HepG2 (cell line): ENCODE measurements around the gene SAC3D1. TPM values are rescaled to one million over a fixed set of nuclear protein-coding genes. Genes with fewer than 3 reads are reported as not detected.

Source experiments
- ARNTL ChIP-seq: sonication (generic); formaldehyde crosslinking; IDR thresholded peaks from 2 replicates; pipeline ENCODE4 v1.4.0; 2020; ENCODE audit warnings: mild to moderate bottlenecking, missing genetic modification reagents
- ERF ChIP-seq: IDR thresholded peaks from 2 replicates; pipeline ENCODE4 v1.6.1; 2018; ENCODE audit warnings: missing biosample characterization, missing genetic modification reagents
- HDAC2 ChIP-seq: sonication (generic); formaldehyde crosslinking; IDR thresholded peaks from 2 replicates; pipeline ENCODE4 v1.4.0; 2020; ENCODE audit warnings: missing genetic modification reagents
- HNRNPH1 ChIP-seq: fragments of 200-400 bp; formaldehyde crosslinking; optimal IDR thresholded peaks from 2 replicates; pipeline ENCODE3; 2017; ENCODE audit warnings: mild to moderate bottlenecking, low read depth, low read length
- HNRNPLL ChIP-seq: fragments of 200-400 bp; formaldehyde crosslinking; IDR thresholded peaks from 2 replicates; pipeline ENCODE4 v1.6.1; 2017; ENCODE audit warnings: mild to moderate bottlenecking, low read depth, low read length; ENCODE audit not compliant: poor library complexity, severe bottlenecking
- KIAA2018 ChIP-seq: sonication (generic); formaldehyde crosslinking; IDR thresholded peaks from 2 replicates; pipeline ENCODE4 v1.5.0; 2020; ENCODE audit warnings: mild to moderate bottlenecking, missing genetic modification reagents, borderline replicate concordance
- MAZ ChIP-seq, 2 experiments: sonication (generic) in 1 of 2; formaldehyde crosslinking in 1 of 2; IDR thresholded peaks; 2 replicates each; pipeline versions ENCODE4 v1.5.0 to v1.6.1; 2012 to 2020; ENCODE audit warnings: low read depth in 2 of 2, mild to moderate bottlenecking in 2 of 2, borderline replicate concordance in 1 of 2, improper control_type of control experiment in 1 of 2, low read length in 1 of 2, missing genetic modification reagents in 1 of 2, moderate library complexity in 1 of 2
- MXD3 ChIP-seq: IDR thresholded peaks from 2 replicates; pipeline ENCODE4 v1.6.1; 2016; ENCODE audit warnings: mild to moderate bottlenecking, missing biosample characterization, missing genetic modification reagents
- RFX1 ChIP-seq: fragments of 450-650 bp; IDR thresholded peaks from 2 replicates; pipeline ENCODE4 v1.6.1; 2017
- SOX6 ChIP-seq, 2 experiments: fragments of 450-650 bp in 1 of 2; sonication (generic) in 1 of 2; formaldehyde crosslinking in 1 of 2; IDR thresholded peaks; 2 replicates each; pipeline versions ENCODE4 v1.4.0 to v1.6.1; 2017 to 2020; ENCODE audit warnings: antibody characterized with exemption in 1 of 2, mild to moderate bottlenecking in 1 of 2, missing genetic modification reagents in 1 of 2
- SRSF9 ChIP-seq: fragments of 200-400 bp; formaldehyde crosslinking; IDR thresholded peaks from 2 replicates; pipeline ENCODE4 v1.6.1; 2018; ENCODE audit warnings: borderline replicate concordance, mild to moderate bottlenecking, low read depth, low read length; ENCODE audit not compliant: insufficient read depth, poor library complexity, severe bottlenecking
- ZBTB7B ChIP-seq: sonication (generic); formaldehyde crosslinking; IDR thresholded peaks from 2 replicates; pipeline ENCODE4 v1.4.0; 2020; ENCODE audit warnings: missing genetic modification reagents
- ZFP91 ChIP-seq: sonication (generic); formaldehyde crosslinking; IDR thresholded peaks from 2 replicates; pipeline ENCODE4 v1.9.0; 2022; ENCODE audit warnings: missing genetic modification reagents, mild to moderate bottlenecking, borderline replicate concordance
- ZNF251 ChIP-seq: sonication (generic); formaldehyde crosslinking; IDR thresholded peaks from 2 replicates; pipeline ENCODE4 v1.9.0; 2021; ENCODE audit warnings: mild to moderate bottlenecking, missing genetic modification reagents
- ZNF44 ChIP-seq: sonication (generic); formaldehyde crosslinking; IDR thresholded peaks from 2 replicates; pipeline ENCODE4 v1.5.1; 2020; ENCODE audit warnings: mild to moderate bottlenecking, missing genetic modification reagents
- ZNF619 ChIP-seq: sonication (generic); formaldehyde crosslinking; IDR thresholded peaks from 2 replicates; pipeline ENCODE4 v1.4.0; 2020; ENCODE audit warnings: mild to moderate bottlenecking, missing genetic modification reagents
- ZNF766 ChIP-seq: sonication (generic); formaldehyde crosslinking; IDR thresholded peaks from 2 replicates; pipeline ENCODE4 v1.5.0; 2020; ENCODE audit warnings: missing genetic modification reagents, borderline replicate concordance
- ZSCAN9 ChIP-seq: IDR thresholded peaks from 2 replicates; pipeline ENCODE4 v1.6.1; 2016; ENCODE audit warnings: borderline replicate concordance
- polyA plus RNA-seq, 8 experiments: library from polyadenylated mRNA; depleted of rRNA in 3 of 8; stranded (reverse) in 7 of 8; unstranded in 1 of 8; fragments of >200 nt; fragmentation: Illumina TruSeq in 4 of 8; extraction: Trizol in 4 of 8; gene quantifications; 2 replicates each; pipeline versions ENCODE4 v1.2.1 to v1.2.3, GENCODE V29; 2011 to 2016; ENCODE audit warnings: low read depth in 4 of 8, missing spikeins in 1 of 8, mixed read lengths in 1 of 8; ENCODE audit not compliant: insufficient read depth in 1 of 8
- total RNA-seq, 5 experiments: library from RNA; depleted of rRNA; stranded (reverse); fragments of >200 nt; fragmentation: Illumina TruSeq; extraction: Trizol; gene quantifications; 2 replicates each; pipeline ENCODE4 v1.2.3, GENCODE V29; 2016; ENCODE audit warnings: low read depth in 1 of 5

SAC3D1 gene
- total and polyA plus RNA-seq, 2 of the 13 experiments (the other 11 are each of a cell fraction or from before 2014, with no cell fraction given) = 7.4 to 36.3 TPM

GRCh38 chr11:64996710-64997380, 44.2 kb upstream of the SAC3D1 start, which contains the start of gene BATF2 (continued):
- no peak for TF ChIP-seq HNRNPLL
- TF ChIP-seq RFX1 = no peak
- peak; percentile 30; the same call in 1 of the 2 replicates for TF ChIP-seq ERF (CRISPR knock-in tag)
- no peak for TF ChIP-seq HNRNPH1
- TF ChIP-seq ZSCAN9 (CRISPR knock-in tag) = peak; percentile 78
- no peak for TF ChIP-seq SOX6 (IDR thresholded peaks at IDR 0.05)
- TF ChIP-seq SOX6 (CRISPR knock-in tag; IDR thresholded peaks at IDR 0.05) = peak; percentile 82
- TF ChIP-seq MAZ (IDR thresholded peaks at IDR 0.05; ENCODE audit: borderline replicate concordance, low read depth, low read length) = peak; percentile 72
- peak; percentile 78; the same call in 1 of the 2 replicates for TF ChIP-seq MAZ (CRISPR knock-in tag; IDR thresholded peaks at IDR 0.05; ENCODE audit: low read depth)
- TF ChIP-seq ZNF766 (CRISPR knock-in tag) = no peak
- peak; percentile 94; the same call in 1 of the 2 replicates for TF ChIP-seq ZFP91 (CRISPR knock-in tag)
- peak; percentile 80 for TF ChIP-seq HDAC2 (CRISPR knock-in tag)
- no peak for TF ChIP-seq ZNF619
- TF ChIP-seq ZBTB7B (CRISPR knock-in tag) = peak; percentile 93
- TF ChIP-seq ARNTL (CRISPR knock-in tag) = peak; percentile 98
- no peak for TF ChIP-seq KIAA2018 (CRISPR knock-in tag)
- TF ChIP-seq ZNF44 (CRISPR knock-in tag) = no peak
- no peak for TF ChIP-seq SRSF9
- TF ChIP-seq ZNF251 (CRISPR knock-in tag) = no peak
- TF ChIP-seq MXD3 (CRISPR knock-in tag) = 0 out of 2 replicates have a peak, but pooled peaks have one; percentile 53
